IPS DF 19.7 (cell line): Measurements from ENCODE around the gene GPR68.
"Not testable (repeated sequence)": the region's sequence is repeated elsewhere in the genome, so short reads cannot be mapped to it uniquely, and the experiment has no call there.

ENCODE experiments used
- DNase-seq: peaks from one replicate; pipeline ENCODE4 v3.0.0-alpha.2; 2013; ENCODE audit warnings: low read depth, low spot score

GPR68 gene

DNA sequence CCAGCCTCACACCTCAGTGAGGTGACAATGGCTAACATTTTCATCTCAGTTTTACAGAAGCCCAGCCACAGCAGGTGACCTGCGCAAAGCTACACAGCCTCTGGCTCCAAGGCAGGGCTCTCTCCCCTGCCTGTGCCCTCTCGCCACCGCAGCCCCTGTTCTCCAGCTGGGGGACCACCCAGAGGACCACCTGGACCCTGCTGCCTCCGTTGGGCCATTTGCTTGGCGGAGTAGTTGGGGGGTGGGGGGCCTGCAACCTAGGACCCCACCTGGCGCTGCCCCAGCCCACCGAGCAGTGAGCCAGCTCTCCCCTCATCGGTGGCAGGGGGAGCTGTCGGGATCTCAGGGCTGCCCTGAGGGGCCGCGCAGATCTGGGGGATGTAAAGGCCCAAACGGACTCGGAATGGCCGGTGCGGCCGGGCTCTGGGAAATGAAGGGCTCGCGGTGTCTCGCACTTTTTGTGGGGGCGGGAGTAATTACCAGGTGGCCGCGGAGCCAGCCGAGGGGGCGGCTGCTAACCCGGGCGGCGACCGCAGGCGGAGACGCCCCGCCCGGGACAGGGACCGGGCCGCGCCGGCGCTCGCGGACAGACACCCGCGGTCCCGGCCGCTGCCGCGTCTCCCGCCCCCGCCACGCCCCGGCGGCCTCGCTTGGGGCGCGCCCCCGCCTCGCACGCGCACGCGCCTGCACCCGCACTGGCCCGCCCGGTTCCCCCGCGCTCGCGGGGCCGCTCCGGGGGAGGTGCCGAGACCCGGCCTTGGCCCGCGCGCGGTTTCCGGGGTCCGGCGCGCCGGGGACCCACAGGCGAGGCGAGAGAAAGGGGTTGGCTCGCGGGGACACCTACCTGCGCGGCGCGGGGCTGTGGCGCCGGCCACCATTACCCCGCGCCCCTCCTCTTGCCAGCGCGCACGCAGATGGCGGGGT, 8.6 kb upstream of the GPR68 start:
- no peak for DNase-seq

DNA sequence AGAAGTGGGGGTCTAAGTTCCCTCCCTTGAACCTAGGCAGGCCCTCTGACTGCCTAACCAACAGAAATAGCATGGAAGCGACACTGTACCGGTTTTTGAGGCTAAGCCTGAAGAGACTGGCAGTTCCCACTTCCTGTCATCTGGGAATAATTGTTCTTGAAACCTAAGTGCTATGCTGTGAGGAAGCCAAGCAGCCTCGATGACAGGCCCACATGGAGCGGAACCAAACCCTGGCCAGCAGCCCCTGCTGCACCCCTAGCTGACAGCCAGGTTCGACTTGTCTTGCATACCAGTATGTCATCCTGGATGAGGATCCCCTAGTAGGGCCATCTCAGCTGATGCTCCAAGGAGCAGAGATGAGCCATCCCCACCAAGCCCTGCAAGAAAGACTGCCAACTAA, 6.4 kb upstream of the GPR68 start:
- no peak for DNase-seq

DNA sequence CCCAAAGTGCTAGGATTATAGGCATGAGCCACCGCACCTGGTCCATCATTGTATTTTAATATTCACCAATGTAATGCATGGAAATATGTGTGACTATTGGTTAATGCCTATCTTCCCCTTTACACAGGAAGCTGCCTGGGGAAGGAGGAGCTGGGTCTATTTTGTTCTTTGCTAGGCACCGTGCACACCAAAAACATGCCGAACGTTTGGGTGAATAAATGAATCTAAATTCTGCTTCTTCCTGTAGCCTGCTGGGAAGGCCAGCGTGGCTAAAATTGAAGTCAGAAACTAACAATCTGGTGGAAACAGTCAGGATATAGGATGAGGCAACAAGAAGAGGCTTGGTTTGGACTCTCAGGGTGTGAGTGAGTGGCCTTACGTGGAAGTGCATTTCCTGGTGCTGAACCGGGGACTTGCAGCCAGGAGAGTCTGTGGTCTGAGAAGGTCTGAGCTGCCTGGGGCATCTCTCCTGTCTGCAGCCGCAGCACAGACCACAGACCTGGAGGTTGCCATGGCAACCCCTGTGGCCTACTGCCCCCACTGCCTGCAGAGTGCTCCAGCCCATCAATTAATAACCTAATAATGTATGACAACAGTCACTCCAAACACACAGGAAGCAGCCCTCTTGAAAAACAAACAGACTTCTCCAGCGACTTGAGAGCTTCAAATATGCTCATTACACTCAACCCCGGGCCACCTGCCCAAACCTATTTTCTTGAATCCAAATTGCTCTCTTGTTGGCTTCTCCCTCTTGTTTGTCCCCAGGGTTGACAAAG, 5.5 kb upstream of the GPR68 start:
- DNase-seq = no peak

DNA sequence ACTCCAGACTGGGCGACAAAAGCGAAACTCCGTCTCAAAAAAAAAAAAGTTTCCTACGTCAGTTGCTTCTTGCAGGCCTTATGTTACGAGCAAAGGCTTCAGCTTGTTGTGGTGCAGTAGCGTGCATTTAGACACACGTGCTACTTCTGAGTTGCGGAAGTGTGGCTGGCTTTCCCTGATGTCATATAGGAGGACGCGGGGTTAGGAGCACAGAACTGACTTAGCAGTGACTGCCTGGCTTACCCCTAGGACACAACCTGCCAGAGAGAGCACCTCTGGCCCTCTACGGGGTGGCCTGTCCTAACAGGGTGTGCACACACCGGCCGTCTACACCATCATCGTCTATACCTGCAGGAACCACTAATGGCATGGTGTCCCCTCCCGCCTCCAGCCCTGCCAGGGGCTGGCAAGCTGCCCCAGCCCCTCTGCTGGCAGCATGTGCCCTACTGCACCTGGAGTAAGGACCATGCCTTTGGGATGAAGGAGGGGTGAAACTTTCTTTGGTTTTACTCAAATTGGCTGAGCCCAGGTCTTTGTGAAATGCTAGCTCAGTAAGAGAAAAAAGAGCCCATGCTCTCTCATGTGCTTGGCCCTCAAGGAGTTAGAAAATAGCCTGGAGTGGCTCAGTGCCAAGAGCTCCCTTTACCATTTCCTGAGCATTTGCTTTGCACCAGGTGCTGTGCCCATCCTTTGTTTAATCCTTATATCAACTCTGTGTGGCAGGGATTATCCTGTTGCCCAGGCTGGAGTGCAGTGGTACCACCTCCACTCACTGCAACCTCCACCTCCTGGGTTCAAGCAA, 1.7 kb upstream of the GPR68 start:
- no peak for DNase-seq

DNA sequence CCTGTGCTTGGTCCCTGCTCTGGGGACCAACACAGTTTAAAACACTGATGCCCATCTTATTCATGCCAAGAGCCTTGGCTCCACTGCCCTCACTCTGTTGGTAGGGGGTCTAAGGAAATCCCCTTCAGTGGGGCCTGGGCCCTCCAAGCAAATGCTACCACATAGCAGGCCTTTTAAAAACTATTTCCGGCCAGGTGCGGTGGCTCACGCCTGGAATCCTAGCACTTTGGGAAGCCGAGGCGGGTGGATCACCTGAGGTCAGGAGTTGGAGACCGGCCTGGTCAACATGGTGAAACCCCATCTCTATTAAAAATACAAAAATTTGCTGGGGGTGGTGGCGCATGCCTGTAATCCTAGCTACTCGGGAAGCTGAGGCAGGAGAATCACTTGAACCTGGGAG, 1.1 kb upstream of the GPR68 start:
- DNase-seq = not testable (repeated sequence)

DNA sequence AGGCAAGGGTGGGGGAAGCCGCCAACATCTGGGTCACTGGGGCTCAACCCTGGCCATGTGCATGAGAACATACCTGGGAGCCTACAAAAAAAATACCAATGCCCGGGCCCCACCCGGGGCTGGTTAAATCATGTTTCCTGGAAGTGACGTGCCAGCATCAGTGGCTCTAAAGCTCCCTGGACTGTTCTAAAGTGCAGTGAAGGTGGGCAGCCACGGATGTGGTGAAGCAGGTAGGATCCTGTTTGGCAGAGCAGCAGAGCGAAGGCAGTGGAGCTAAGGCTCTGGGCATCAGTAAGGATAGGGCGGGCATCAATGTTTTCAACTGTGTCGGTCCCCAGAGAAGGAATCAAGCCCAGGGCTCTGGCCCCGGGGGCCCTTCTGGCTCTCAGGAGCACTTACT, 525 bp upstream of the GPR68 start:
- no peak for DNase-seq

DNA sequence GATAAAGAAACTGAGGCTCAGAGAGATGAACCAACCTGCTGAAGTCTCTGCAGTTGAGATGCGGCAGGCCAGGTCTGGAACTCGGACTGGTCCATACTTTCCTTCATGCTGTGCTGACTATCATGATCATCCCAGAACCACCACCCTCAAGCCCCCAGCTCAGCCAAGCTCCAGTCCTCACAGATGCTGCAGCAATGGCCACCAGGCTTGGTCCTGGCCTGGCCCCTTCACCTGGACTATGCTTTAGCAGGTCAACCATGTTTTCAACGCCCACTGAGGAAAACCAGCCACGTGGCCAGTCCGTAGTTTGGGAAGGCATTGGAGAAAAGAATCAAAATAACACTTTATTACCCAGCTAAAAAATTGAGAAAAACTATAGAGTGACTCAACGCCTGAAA, 1.4 kb downstream of the GPR68 start:
- no peak for DNase-seq

DNA sequence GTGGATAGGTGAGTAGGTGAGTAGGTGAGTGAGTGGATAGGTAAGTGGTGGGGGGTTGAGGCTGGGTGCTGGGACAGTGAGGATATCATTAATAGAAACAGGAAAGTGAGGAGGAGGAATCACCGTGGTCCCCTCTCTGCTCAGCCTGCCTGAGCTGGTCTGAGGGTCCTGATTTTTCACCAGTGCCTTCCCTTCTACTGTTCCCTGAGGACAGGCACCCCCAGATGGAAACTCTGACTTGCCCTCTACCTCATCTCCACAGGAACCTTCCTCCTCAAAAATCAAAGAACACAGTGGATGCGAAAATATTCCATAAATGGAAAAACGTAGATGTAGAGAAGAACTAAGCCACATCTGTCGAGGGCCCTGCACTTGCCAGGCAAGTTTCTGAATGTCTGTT, 1.9 kb downstream of the GPR68 start:
- DNase-seq = no peak

DNA sequence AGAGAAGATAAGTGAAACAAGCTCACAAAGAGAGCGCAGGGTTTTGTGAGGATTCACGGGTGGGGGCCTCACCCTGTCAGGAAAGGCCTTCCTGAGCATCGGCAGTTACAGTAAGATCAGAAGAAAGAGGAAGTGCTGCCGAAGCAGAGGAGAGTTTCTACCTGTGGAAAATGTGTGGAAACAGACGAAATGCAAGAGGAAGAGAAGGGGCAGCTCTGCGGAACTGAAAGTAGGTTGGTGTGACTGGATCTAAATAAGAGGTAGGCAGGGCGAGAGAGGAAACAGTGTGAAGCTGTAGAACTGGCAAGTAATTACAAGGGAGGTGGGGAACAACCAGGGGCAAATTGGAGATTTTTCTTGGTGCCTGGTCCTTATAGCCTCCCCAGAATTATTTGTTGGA, 2.6 kb downstream of the GPR68 start:
- DNase-seq = no peak

DNA sequence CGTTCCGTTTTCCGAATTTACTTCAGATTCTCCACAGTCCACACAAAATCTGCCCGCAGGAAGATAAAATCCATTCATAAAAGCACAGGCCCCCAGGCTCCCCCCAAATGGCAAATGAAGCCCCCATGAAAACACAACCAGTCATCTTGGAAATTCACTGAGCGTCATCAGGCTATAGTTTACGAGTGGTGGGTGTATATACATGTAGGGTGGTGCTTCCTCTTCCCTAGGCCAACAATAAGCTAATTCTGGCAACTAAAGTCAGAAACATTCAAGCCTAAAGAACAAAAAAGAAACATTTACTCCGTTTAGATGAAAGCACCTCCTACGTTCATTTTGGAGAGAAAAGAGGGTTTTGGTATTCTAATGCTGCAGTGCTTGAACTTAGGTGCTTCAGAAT, 5.8 kb downstream of the GPR68 start:
- DNase-seq = no peak

DNA sequence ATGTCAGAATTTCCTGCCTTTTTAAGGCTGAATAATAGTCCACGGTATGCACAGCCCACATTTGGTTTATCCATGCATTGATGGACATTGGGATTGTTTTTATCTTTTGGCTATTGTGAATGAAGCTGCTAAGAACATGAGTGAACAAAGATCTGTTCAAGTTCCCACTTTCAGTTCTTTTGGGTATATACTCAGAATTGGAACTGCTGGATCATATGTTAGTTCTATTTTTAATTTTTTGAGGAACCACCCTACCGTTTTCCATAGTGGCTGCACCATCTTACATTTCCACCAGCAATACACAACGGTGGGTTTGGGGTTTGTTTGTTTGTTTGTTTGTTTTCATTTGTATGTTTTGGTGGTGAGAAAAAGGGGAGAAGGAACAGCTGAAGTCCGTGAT, 6.4 kb downstream of the GPR68 start:
- DNase-seq = no peak

DNA sequence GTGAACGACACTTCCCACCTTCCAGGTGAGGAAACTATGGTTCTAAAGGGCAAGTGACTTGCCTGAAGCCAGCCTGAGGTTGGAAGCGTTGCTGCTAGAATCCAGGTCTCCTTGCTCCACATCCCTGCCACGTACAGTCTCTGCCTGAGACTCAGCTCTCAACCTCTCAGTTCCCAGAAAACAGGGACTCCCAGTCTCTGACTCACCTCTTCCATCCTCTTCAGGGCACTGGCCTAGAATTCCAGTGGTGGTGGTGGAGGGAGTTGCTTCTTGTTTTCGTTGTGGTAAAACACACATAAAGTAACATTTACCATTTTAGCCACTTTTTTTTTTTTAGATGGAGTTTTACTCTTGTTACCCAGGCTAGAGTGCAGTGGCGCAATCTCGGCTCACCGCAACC, 7.3 kb downstream of the GPR68 start:
- DNase-seq = no peak

DNA sequence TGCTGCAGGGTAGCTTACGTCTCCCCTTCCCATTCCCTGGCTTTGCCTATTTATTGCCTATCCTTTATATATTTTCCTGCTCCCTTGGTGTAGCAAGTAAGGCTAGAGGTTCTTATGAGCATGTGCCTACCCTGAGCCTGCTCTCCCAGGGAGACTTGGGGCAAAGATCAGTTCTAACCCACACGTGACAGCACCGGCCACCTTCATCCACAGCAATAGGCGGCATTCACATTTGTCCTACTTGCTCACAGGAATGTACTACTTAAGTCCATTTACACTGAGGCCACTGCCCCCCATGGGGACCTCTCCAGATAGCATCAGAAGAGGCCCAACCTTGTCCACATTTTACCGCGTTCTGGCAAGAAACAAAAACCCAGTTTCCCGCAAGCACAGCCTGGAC, 8.7 kb downstream of the GPR68 start:
- DNase-seq = no peak

DNA sequence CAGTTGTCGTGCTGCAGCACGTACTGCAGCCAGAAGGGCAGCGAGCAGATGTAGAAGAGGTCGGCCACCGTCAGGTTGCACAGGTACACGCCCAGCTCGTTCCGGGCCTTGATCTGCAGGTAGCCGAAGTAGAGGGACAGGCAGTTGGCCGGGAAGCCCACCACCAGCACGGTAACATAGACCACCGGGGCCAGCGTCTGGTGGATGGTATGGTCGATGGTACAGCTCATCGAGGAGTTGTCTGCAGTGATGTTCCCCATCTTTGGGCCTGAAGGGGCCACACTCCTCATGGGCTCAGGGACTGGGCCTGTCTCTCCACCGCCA, 9.8 kb downstream of the GPR68 start:
- DNase-seq = no peak

DNA sequence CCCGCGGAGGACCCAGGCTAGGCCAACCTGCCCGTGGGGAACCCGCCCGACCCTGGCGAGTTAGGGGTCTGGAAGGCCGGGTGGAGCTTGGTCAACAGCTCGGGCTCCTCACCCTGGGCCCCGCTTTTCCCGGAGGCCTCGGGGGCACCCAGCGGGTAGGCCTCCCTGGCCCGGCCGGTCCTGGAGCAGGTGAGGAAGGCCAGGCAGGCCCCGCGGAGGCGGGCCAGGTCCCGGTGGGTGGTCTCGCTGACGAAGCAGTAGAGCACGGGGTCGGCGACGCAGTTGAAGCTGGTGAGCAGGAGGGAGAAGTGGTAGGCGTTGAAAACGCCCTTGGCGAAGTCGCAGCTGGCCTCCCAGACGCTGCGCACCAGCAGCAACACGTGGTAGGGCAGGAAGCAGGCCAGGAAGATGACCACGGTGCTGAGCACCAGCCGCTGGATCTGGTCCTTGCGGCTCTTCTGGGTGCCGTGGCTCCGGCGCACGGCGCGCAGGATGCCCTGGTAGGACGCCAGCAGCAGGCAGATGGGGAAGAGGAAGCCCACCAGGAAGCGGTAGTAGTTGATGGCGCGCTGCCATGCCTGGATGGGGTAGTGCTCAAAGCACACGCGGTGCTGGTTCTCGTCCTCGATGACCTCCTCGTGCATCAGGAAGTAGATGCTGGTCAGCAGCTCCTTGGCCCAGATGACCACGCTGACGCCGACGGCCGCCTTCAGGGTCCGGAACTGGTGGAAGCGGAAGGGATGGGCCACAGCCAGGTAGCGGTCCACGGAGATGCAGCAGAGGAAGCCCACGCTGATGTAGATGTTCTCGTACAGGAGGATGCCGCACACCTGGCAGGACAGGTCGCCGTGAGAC, 10.3 kb downstream of the GPR68 start:
- DNase-seq = no peak

DNA sequence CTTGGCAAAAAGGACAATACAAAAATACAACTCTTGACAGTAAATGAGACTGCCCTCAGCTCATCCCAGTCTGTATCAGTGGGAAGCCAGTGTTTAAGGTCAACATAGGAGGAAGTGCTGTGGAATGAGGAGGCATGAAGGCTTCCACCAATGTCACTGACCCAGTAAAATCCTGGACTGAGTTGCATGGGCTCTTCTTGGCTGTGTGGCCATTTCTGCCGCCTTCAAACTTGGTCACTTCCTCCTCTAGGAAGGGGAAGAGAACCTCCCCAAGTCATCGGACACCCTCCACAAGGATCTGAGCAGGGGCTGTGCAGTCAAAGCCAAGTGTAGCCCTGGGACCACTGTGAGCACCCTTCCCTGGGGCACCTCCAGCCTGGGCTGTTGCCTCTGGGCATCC, 11.9 kb downstream of the GPR68 start:
- DNase-seq = no peak

DNA sequence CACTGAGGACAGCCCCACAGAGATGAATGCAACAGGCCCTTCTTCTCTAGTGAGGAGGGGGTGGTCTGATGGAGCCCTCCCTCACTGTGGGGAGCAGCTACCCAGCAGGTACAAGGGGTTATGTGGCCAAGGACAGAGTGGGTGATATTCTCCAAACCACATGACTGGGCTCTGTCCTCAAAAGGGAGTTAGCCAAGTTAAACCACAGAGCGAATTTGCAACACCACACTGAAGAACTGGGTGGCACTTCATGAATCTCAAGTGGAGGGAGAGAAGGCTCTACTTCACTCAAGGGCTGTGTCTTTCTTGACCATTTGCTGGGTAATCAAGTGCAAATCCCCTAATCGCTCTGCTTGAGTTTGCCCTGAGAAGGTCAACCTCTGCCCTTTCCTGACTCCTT, 12.5 kb downstream of the GPR68 start:
- DNase-seq = no peak

DNA sequence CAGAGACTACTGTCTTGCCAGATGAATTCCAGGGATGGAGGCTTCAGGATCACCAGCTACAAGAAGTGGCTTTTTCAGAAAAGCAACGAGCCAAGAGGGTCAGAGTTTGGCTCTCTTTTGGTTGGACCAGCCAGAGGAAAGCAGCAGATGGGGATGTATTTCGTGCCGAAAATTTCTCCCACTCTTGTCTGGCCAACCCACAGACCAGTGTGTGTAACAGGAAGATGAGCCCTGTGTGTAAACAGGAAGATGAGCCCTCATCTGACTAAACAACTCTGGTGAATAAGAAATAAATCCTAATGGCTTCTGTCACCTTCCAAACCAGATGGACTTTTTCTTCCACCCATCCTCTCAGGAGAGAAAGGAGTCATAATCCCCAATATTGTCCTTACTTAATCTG, 13.1 kb downstream of the GPR68 start:
- no peak for DNase-seq

DNA sequence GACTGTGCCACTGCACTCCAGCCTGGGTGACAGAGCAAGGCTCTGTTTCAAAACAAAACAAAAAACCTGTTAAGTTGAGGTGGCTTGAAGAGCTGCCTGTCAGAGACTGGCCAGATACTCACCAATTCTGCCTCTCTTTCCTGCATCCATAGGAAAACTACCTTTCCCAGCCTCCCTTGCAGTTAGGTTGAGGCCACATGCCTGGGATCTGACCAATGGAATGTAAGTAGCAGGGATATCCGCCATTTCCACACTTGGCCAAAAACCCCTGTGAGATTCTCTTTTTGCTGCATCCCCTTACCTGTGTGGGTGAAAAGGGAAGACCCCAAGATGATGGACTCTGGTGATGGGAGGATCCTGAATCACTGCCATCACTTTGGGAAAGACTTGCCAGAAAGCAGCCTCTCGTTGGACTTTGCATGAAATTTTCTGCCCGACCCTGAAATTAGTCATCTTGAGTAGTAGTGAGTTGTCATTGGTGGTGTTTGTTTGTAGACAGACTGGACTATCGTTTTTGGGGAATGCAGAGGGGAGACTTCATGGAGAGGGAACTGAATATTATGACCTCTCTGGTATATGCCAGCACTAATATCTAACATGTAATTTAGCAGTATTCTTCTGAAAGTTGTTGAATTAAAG, 14.0 kb downstream of the GPR68 start:
- no peak for DNase-seq

DNA sequence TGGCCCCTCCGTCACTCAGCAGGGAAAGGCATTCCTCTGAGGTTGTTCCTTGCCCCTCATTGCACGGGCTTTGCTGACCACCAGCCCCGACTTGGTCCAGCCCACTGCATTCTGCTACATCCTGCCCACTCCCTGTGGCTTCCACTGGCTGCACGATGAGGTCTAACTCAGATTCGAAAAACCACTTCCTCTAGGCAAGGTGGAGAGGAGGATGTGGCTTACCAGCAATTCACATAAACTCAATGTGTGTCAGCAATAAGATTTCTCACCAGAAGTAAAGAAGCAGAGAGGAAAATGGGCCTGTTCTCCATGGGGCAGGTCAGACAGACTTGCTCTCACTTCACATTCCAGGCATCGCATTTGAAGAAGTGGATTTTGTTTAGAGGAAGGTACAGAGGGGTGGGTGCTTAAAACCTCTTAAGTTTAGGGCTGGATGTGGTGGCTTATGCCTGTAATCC, 14.7 kb downstream of the GPR68 start:
- no peak for DNase-seq

DNA sequence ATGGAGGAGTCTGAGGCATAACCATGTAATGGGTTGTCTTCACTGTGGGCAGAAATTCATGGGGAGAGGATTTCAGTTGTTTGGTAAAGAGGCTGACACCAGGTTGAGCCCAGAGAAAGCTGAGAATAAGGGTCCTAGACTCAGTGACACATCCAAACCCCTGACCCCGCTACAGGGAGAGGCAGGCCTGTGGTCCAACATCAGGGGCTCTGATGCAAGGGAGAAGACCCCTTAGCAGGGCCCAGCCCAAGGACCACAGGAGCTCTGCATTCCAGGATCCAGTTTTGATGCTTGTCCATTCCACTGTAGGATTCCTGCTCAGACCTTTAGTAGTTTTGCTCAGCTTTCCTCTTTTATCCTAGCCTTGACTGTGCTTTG, 15.5 kb downstream of the GPR68 start:
- DNase-seq = no peak
